ENCODE measurements around the gene PFDN4.
A peak's percentile ranks its signal among the peaks of the same experiment; 100 is the strongest.

Gene PFDN4, protein sequence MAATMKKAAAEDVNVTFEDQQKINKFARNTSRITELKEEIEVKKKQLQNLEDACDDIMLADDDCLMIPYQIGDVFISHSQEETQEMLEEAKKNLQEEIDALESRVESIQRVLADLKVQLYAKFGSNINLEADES

DNA sequence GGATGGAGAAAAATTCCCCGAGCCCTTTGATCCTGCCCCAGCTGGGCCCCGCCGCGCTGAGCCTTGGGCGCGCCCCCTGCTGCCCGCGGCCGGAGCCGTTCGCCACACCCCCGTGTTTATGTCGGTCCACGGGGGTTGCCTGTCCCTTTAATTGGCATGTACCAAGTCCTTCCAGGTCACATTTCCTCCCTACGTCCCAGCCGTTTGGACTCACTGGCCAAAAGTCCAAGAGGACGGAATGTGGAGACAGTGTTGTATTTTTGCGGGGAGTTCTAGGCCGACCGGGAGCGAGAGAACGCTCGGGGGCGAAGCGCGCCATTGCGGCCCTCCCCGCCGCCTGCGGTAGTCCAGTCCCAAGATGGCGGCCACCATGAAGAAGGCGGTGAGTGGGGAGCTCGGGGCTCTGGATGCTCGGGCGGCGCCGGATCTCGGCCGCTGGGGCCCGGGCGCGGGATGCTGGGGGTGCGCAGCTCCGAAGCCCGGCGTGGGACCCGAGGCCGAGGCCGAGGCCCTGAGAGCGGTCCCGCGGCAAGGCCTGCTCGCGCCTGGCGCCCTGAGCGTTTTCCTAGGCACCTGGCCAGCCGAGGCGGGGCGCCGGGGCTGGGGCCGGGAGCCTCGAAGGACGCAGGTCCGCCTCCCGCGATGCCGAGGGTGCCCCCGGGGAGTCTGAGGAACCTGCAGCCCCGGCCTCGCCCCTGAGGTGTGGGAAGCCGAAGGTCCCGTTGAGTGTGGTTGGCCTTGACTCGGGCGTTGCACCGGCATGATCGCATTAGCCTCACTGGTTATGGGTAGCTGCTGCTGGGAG, at the start of gene PFDN4:
TSS of gene PFDN4 (plus strand) at position 345 of the 805 bp plus-strand sequence. CDS start at position 359, 14 bp downstream.
- H3K4me3 ChIP-seq (ENCODE audit: low read length) = peak within 1 kb of the TSS; percentile 81
- peak within 1 kb of the TSS; percentile 98 for H3K9ac ChIP-seq (ENCODE audit: low read length)
- H3K27ac ChIP-seq (ENCODE audit: low read depth, low read length) = peak within 1 kb of the TSS; percentile 100
- no peaks in the 10 kb centered on the region for H3K27me3 ChIP-seq (ENCODE audit: control insufficient read depth, insufficient read depth, low read length)
- no peaks in the 10 kb centered on the region for H3K36me3 ChIP-seq (ENCODE audit: control insufficient read depth, insufficient read depth, low read length)
- peaks cover 9% of the 10 kb centered on the region for H3K4me1 ChIP-seq (ENCODE audit: control insufficient read depth, insufficient read depth, low read length)

DNA sequence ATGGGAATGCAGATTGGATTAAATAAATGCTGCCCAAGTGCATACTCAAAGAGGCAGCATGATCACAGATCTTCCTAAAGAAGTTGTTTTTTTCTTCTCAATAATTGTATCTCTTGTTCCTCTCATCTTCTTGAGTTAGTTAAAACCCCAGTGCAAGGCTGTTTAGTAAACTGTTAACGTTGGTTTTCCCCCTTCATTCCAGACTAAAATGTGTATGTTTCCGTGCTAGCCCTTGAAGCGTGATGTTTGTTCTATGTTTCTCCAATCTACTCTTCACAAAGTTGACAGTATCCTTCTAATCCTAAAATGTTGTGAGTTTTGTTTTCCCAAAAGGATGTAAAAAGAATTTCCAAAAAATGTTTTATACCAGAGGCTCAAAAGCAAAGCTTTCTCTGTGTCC, 49.7 kb upstream of the PFDN4 start:
- Histone ChIP-seq H3K4me3 (ENCODE audit: low read length) (no peak overlapping the region), H3K4me1 (ENCODE audit: control insufficient read depth, insufficient read depth, low read length) (no peaks in the 10 kb centered on the region), H3K27me3 (ENCODE audit: control insufficient read depth, insufficient read depth, low read length) (no peaks in the 10 kb centered on the region), H3K9ac (ENCODE audit: low read length) (no peak overlapping the region), H3K36me3 (ENCODE audit: control insufficient read depth, insufficient read depth, low read length) (no peaks in the 10 kb centered on the region), H3K27ac (ENCODE audit: low read depth, low read length) (no peak overlapping the region)

DNA sequence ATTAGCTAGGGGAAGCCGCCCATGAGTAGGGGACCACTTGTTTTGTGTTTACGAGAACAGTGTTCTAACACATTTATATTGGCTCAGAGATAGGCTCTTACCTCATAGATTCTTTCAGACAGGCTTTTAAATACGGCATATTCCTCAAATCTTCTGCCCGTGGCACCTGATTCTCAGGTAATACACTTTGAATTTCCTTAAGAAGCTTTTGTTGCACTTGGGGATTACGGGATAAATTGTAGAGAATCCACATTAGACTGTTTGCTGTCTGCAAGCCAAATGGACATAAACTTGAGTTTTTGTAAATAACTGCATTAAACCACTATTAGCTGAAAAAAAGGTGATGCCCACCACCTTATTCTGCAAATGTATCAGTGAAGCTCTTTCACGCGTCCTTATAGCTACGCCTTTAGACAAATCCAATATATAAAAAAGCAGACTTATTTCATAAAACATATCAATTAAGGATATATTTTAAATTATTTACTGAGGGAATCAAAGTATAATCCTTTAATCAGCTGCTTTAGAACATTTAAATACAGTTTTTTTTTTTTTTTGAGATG, 49.0 kb upstream of the PFDN4 start:
- no peaks in the 10 kb centered on the region for H3K36me3 ChIP-seq (ENCODE audit: control insufficient read depth, insufficient read depth, low read length)
- H3K9ac ChIP-seq (ENCODE audit: low read length) = no peak overlapping the region
- no peak overlapping the region for H3K27ac ChIP-seq (ENCODE audit: low read depth, low read length)
- H3K4me1 ChIP-seq (ENCODE audit: control insufficient read depth, insufficient read depth, low read length) = no peaks in the 10 kb centered on the region
- H3K4me3 ChIP-seq (ENCODE audit: low read length) = no peak overlapping the region
- no peaks in the 10 kb centered on the region for H3K27me3 ChIP-seq (ENCODE audit: control insufficient read depth, insufficient read depth, low read length)

DNA sequence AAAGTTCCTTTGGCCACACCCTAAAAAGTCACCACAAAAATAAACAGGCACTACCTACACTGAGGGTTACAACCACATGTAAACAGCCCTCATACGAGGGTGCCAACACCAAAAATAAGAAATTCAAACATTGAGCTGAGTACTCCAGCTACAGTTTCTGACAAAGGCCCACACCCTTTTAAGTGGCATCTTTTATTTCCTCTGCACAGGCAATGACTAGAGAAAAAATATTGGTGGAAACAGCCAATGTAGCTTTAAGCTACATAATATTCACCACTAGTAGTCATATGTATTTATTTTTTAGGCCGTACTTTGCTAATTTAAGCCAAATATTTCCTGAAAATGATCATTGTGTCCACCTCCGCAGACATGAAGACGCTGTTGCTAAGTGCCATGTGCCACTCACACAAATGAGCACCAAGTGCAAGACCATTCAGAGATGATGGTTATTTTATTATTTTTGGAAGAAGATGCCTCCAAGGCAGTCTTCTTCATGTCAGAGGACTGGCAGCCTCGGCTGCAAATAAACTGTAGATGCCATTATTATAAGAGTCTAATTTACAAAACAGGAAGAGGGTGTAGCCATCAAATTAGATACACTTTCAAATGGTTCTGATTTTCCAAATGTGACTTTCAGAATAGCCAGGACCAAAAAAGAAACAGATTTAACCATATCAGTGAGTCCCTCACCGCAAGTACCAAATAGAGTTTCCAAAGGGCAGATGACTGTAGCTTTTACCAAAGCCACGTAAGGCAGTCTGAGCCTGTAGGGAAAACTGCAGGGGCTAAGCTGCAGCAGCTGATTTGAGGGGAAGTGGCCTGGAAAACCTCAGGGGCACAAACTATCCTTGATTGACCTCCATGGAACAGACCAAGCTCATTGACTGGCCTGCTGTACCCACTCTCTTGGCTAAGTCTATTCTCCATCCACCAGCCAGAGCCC, 47.6 kb upstream of the PFDN4 start:
- Histone ChIP-seq H3K27ac (ENCODE audit: low read depth, low read length) (no peak overlapping the region), H3K4me1 (ENCODE audit: control insufficient read depth, insufficient read depth, low read length) (no peaks in the 10 kb centered on the region), H3K36me3 (ENCODE audit: control insufficient read depth, insufficient read depth, low read length) (no peaks in the 10 kb centered on the region), H3K27me3 (ENCODE audit: control insufficient read depth, insufficient read depth, low read length) (no peaks in the 10 kb centered on the region), H3K9ac (ENCODE audit: low read length) (no peak overlapping the region), H3K4me3 (ENCODE audit: low read length) (no peak overlapping the region)

DNA sequence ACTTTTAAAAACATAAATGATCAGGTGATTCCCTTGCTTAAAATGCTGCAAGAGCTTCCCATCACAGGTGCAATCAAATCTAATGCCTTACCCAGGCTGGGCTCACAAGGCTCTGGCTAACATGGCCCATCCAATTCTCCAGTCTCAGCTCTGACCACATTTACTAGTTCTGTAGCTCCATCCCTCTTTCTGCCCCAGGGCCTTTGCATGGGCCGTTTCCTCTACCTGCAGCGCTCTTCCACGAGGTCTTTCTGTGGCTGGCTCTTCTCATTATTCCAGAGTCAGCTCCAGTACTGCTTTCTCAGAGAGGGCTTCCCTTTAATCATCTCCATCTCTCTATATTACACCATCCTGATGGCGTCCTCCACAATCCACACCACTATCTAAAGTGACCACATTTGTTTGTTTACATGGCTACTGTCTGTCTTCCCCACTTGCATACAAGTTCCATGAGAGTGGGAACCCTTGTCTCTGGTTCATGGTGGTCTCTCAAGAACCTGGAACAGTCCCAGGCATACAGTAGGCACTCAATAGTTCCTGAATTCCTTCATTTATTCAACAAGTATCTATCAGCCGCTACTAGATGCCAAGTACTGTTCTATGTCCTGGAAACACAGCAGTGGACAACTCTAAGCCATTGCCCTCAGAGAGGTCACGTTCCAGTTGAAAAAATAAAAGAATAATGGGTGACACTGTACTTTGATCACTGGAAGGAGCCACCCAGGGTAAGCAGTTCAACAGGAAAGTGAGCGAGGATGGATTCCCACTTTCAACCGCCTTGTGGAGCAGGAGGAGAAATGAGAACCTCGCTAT, 46.7 kb upstream of the PFDN4 start:
- H3K4me3 ChIP-seq (ENCODE audit: low read length) = no peak overlapping the region

DNA sequence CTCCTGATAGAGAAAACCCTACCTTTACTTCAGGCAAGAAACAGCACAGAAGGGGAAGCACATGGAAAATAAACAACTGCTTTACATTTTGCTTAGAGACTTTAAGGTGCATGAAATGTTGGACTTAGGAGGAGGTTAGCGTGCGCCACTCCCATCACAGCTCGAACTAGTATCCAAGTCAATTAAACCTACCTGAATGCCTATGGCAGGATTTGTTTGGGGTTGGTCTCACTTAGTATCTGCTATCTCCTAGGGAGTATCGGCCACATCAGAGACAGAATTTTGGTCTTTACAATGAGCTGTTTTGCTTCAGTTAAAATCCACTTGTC, 46.1 kb upstream of the PFDN4 start:
- H3K27ac ChIP-seq (ENCODE audit: low read depth, low read length) = no peak overlapping the region
- H3K9ac ChIP-seq (ENCODE audit: low read length) = no peak overlapping the region
- H3K27me3 ChIP-seq (ENCODE audit: control insufficient read depth, insufficient read depth, low read length) = no peaks in the 10 kb centered on the region
- H3K4me1 ChIP-seq (ENCODE audit: control insufficient read depth, insufficient read depth, low read length) = no peaks in the 10 kb centered on the region
- no peaks in the 10 kb centered on the region for H3K36me3 ChIP-seq (ENCODE audit: control insufficient read depth, insufficient read depth, low read length)
- H3K4me3 ChIP-seq (ENCODE audit: low read length) = no peak overlapping the region

More for the DNA sequence above, 46.7 kb upstream of the PFDN4 start:
- no peak overlapping the region for H3K27ac ChIP-seq (ENCODE audit: low read depth, low read length)
- no peaks in the 10 kb centered on the region for H3K36me3 ChIP-seq (ENCODE audit: control insufficient read depth, insufficient read depth, low read length)
- no peaks in the 10 kb centered on the region for H3K4me1 ChIP-seq (ENCODE audit: control insufficient read depth, insufficient read depth, low read length)
- H3K9ac ChIP-seq (ENCODE audit: low read length) = no peak overlapping the region
- H3K27me3 ChIP-seq (ENCODE audit: control insufficient read depth, insufficient read depth, low read length) = no peaks in the 10 kb centered on the region

DNA sequence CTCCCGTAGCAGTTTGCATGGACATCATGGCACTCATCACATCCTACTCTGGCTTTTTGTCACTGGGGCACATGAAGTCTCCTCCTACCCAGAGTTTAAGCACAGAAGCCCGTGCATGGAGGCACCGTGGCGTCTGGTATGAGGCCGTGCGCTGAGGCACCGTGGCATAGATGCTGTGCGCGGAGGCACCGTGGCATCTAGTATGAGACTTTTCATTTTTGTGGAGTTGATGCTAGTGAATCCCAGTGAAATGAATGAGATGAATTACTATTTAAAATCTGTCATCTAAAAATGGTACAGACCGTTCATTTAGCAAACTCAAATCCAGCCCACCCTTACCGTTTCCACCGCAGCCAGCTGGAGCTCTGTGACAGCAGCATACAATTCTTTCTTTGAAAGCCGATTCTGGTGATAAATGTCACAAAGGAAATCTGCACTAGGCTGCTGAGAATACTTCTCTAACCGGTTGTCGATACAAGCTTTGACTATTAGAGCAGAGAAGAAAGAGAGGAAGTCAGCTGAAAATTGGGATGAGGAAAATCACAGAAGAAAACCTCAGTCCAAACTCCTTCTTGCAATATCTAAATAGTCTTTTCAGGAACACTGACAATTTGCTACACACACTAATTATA, 45.4 kb upstream of the PFDN4 start:
- Histone ChIP-seq H3K4me3 (ENCODE audit: low read length) (no peak overlapping the region), H3K27ac (ENCODE audit: low read depth, low read length) (no peak overlapping the region), H3K36me3 (ENCODE audit: control insufficient read depth, insufficient read depth, low read length) (no peaks in the 10 kb centered on the region), H3K27me3 (ENCODE audit: control insufficient read depth, insufficient read depth, low read length) (no peaks in the 10 kb centered on the region), H3K4me1 (ENCODE audit: control insufficient read depth, insufficient read depth, low read length) (no peaks in the 10 kb centered on the region), H3K9ac (ENCODE audit: low read length) (no peak overlapping the region)

DNA sequence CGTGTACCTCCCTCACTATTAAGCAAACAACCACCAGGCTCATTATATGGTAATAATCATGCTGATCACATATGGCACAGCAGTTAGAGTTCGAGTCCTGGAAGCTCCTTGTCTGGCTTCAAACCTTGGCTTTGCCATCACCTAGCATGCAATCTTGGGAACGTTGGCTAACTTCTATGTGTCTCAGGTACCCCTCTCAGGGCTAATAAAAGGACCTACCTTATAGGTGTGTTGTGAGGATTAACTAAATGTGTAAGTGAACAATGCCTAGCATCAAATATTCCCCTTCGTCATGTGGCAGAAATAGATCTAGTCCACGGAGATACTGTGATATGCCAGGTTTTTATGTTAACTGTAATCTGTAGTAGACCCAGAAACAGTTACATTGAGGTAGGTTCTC, 44.5 kb upstream of the PFDN4 start:
- no peak overlapping the region for H3K4me3 ChIP-seq (ENCODE audit: low read length)
- H3K4me1 ChIP-seq (ENCODE audit: control insufficient read depth, insufficient read depth, low read length) = no peaks in the 10 kb centered on the region
- H3K9ac ChIP-seq (ENCODE audit: low read length) = no peak overlapping the region
- no peaks in the 10 kb centered on the region for H3K36me3 ChIP-seq (ENCODE audit: control insufficient read depth, insufficient read depth, low read length)
- H3K27me3 ChIP-seq (ENCODE audit: control insufficient read depth, insufficient read depth, low read length) = no peaks in the 10 kb centered on the region
- H3K27ac ChIP-seq (ENCODE audit: low read depth, low read length) = no peak overlapping the region

DNA sequence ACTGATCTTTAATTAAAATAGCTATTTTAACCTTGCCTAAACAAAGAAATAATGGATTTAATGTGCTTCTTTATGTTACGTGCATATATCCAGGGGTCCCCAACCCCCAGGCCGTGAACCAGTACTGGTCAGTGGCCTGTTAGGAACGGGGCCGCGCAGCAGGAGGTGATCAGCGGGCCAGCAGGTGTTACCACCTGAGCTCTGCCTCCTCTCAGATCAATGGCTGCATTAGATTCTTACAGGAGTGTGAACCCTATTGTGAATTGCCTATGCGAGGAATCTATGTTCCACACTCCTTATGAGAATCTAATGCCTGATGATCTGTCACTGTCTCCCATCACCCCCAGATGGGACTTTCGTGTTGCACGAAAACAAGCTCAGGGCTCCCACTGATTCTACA, 42.9 kb upstream of the PFDN4 start:
- H3K9ac ChIP-seq (ENCODE audit: low read length) = no peak overlapping the region
- no peak overlapping the region for H3K4me3 ChIP-seq (ENCODE audit: low read length)
- no peaks in the 10 kb centered on the region for H3K4me1 ChIP-seq (ENCODE audit: control insufficient read depth, insufficient read depth, low read length)
- no peak overlapping the region for H3K27ac ChIP-seq (ENCODE audit: low read depth, low read length)
- no peaks in the 10 kb centered on the region for H3K36me3 ChIP-seq (ENCODE audit: control insufficient read depth, insufficient read depth, low read length)
- H3K27me3 ChIP-seq (ENCODE audit: control insufficient read depth, insufficient read depth, low read length) = no peaks in the 10 kb centered on the region

DNA sequence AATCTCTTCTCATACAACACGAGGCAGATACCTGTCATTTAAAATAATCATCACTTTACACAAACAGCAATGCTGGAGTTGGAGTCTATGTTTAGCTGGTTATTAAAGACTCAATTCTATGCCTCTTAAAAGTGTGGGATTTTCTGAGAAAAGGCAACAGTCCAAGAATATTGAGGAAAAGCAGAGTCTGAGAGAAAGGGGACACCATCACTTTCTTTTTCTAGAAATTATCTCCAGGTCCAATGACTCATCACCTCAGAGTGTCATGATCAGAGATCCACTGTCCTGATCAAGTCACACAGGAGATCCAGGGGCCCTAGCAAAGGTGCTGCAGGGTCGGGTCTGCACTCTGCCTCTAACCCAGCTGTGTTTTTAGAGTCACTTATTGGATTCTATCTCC, 42.1 kb upstream of the PFDN4 start:
- H3K9ac ChIP-seq (ENCODE audit: low read length) = no peak overlapping the region
- no peaks in the 10 kb centered on the region for H3K27me3 ChIP-seq (ENCODE audit: control insufficient read depth, insufficient read depth, low read length)
- no peak overlapping the region for H3K4me3 ChIP-seq (ENCODE audit: low read length)
- H3K27ac ChIP-seq (ENCODE audit: low read depth, low read length) = no peak overlapping the region
- H3K4me1 ChIP-seq (ENCODE audit: control insufficient read depth, insufficient read depth, low read length) = no peaks in the 10 kb centered on the region
- H3K36me3 ChIP-seq (ENCODE audit: control insufficient read depth, insufficient read depth, low read length) = no peaks in the 10 kb centered on the region

DNA sequence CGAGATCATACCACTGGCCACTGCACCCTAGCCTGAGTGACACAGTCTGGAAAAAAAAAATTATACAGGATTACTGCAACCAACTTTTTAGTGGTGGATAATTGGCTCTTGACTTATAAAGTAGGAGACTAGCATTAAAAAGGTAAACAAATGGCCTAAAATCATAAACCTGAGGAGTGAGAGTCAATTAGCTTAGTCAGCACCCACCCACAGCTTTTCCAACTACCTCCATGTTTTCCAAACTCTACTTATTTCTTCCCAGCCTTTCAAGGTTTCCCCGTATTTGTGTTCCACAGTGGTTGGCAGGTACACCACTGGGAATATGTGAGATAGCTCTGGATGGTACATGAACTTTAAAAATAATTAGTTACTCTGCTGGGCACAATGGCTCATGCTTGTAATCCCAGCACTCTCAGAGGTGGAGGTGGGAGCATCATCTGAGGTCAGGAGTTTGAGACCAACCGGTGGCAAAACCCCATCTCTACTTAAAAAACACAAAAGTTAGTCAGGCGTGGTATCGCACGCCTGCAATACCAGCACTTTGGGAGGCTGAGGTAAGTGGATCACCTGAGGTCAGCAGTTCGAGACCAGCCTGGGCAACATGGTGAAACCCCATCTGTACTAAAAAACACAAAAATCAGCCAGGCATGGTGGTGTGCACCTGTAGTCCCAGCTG, 40.8 kb upstream of the PFDN4 start:
- Histone ChIP-seq H3K4me3 (ENCODE audit: low read length) (no peak overlapping the region), H3K27me3 (ENCODE audit: control insufficient read depth, insufficient read depth, low read length) (no peaks in the 10 kb centered on the region)

More for the DNA sequence above, 40.8 kb upstream of the PFDN4 start:
- Histone ChIP-seq H3K9ac (ENCODE audit: low read length) (no peak overlapping the region), H3K4me1 (ENCODE audit: control insufficient read depth, insufficient read depth, low read length) (no peaks in the 10 kb centered on the region), H3K36me3 (ENCODE audit: control insufficient read depth, insufficient read depth, low read length) (no peaks in the 10 kb centered on the region), H3K27ac (ENCODE audit: low read depth, low read length) (no peak overlapping the region)

Data from rectal smooth muscle tissue (tissue), 1 donor.